H1 (cell line): Measurements from ENCODE around the gene KSR2. TPM values are rescaled to one million over a fixed set of nuclear protein-coding genes. Genes with fewer than 3 reads are reported as not detected.

Experiments
- CBX8 ChIP-seq: fragments of 300-800, 300-1000 bp; sonication (generic); IDR thresholded peaks from 2 replicates; pipeline ENCODE4 v1.7.1; 2016; ENCODE audit warnings: low read depth, low read length, borderline replicate concordance
- EGR1 ChIP-seq: IDR thresholded peaks from 2 replicates; pipeline ENCODE4 v1.6.1; 2011; ENCODE audit warnings: low read depth, low read length, borderline replicate concordance
- KDM1A ChIP-seq: fragments of 200-600, 300-600 bp; sonication (generic); IDR thresholded peaks from 2 replicates; pipeline ENCODE4 v1.7.1; 2016; ENCODE audit warnings: mild to moderate bottlenecking, low read length, borderline replicate concordance
- KDM5A ChIP-seq: fragments of 200-600 bp; IDR thresholded peaks from 2 replicates; pipeline ENCODE4 v1.7.1; 2012; ENCODE audit warnings: mild to moderate bottlenecking, low read length, inconsistent platforms, mixed read lengths
- NRF1 ChIP-seq: IDR thresholded peaks from 2 replicates; pipeline ENCODE4 v1.6.1; 2011; ENCODE audit warnings: mild to moderate bottlenecking, low read depth, low read length, improper control_type of control experiment
- SIX5 ChIP-seq: IDR thresholded peaks from 2 replicates; pipeline ENCODE4 v1.6.1; 2011; ENCODE audit warnings: mild to moderate bottlenecking, low read depth, low read length
- SP2 ChIP-seq: IDR thresholded peaks from 2 replicates; pipeline ENCODE4 v1.6.1; 2012; ENCODE audit warnings: mild to moderate bottlenecking, low read length, inconsistent platforms
- TAF7 ChIP-seq: optimal IDR thresholded peaks from 2 replicates; pipeline ENCODE3; 2011; ENCODE audit warnings: low read depth, mild to moderate bottlenecking, inconsistent platforms, low read length, moderate library complexity, borderline replicate concordance
- polyA plus RNA-seq, 7 experiments: library from polyadenylated mRNA; depleted of rRNA in 3 of 7; stranded (reverse) in 5 of 7; unstranded in 2 of 7; fragments of >200 nt in 5 of 7; fragments of 200-250 nt in 2 of 7; gene quantifications; 1 replicate in 5 of 7; 2 replicates in 1 of 7; 4 replicates in 1 of 7; pipeline versions ENCODE4 v1.2.1 to v1.2.3, GENCODE V29; 2011 to 2013; ENCODE audit warnings: missing spikeins in 2 of 7, mixed read lengths in 2 of 7
- total RNA-seq: library from RNA; stranded (reverse); fragmentation: NEBNext Ultra II Directional; extraction: Animal tissue kit (Norgen Biotek cat#: 25700); gene quantifications from 2 replicates; pipeline ENCODE4 v1.2.1, GENCODE V29; 2021
- TF ChIP-seq, protein P1 (sequence below): IDR thresholded peaks from 2 replicates; pipeline ENCODE4 v1.6.1; 2012; ENCODE audit warnings: inconsistent platforms

The KSR2 gene
- total and polyA plus RNA-seq, 2 of the 8 experiments (the other 6 are each of a cell fraction or from before 2014, with no cell fraction given) = 0.74 to 2.2 TPM

DNA sequence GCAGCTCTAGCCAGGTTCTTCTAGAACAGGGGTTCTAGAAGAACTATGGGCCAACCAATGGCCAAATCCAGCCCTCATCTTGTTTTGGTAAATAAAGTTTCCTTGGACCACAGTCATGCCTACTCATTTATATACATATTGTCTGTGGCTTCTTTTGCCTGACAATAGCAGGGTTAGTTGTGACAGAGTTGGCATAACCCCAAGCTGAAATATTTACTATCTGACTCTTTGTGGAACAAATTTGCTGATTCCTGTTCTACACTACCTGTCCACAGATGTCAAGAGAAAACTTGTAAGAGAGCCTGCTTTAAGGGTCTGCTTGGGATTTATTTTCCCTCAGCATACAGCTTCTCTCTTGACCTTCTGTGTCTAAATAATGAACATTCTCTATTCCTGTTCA, 289.0 kb downstream of the KSR2 start (continued):
- TF ChIP-seq, protein P1, sequence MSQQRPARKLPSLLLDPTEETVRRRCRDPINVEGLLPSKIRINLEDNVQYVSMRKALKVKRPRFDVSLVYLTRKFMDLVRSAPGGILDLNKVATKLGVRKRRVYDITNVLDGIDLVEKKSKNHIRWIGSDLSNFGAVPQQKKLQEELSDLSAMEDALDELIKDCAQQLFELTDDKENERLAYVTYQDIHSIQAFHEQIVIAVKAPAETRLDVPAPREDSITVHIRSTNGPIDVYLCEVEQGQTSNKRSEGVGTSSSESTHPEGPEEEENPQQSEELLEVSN = no peak
- TF ChIP-seq CBX8 = no peak
- TF ChIP-seq SP2 = no peak
- TF ChIP-seq EGR1 = no peak
- no peak for TF ChIP-seq SIX5
- TF ChIP-seq KDM1A = no peak
- TF ChIP-seq KDM5A = no peak
- no peak for TF ChIP-seq NRF1
- no peak for TF ChIP-seq TAF7
